Activated T-helper 17 cell treated with anti-CD3 and anti-CD28 coated beads, Interleukin-2, amount 50 U/mL, for 72 hours (primary cell): ENCODE data around the gene RAB8A. TPM values are rescaled to one million over a fixed set of nuclear protein-coding genes. Genes with fewer than 3 reads are reported as not detected.

Experiments
- ATAC-seq: fragments of 150-1000 bp; cut with Tn5 transposase; replicated peaks from 2 replicates; pipeline ENCODE4 v1.10.0; 2021; ENCODE audit warnings: mild to moderate bottlenecking, moderate library complexity
- H3K27ac Mint-ChIP-seq: one replicate; pipeline ENCODE4 v1.8.0; 2022; ENCODE audit warnings: mixed read lengths
- H3K27me3 Mint-ChIP-seq: one replicate; pipeline ENCODE4 v1.8.0; 2022; ENCODE audit warnings: mixed read lengths
- H3K36me3 Mint-ChIP-seq: one replicate; pipeline ENCODE4 v1.8.0; 2022; ENCODE audit warnings: low read depth, mild to moderate bottlenecking, mixed read lengths
- H3K4me1 Mint-ChIP-seq: one replicate; pipeline ENCODE4 v1.8.0; 2022; ENCODE audit warnings: mixed read lengths
- H3K4me3 Mint-ChIP-seq: one replicate; pipeline ENCODE4 v1.8.0; 2022; ENCODE audit warnings: mild to moderate bottlenecking, mixed read lengths
- H3K9me3 Mint-ChIP-seq: one replicate; pipeline ENCODE4 v1.8.0; 2022; ENCODE audit warnings: mixed read lengths
- total RNA-seq, 2 donors: library from RNA; stranded (reverse); gene quantifications; one replicate each; pipeline ENCODE4 v1.2.3, GENCODE V29; 2022

The RAB8A gene
- total RNA-seq, 2 donors from 2014 or later = 140 to 212 TPM

GRCh38 chr19:16135430-16136127, 23.9 kb downstream of the RAB8A start:
- ATAC-seq = no peak
- H3K9me3 Mint-ChIP-seq = no peaks in the 10 kb centered on the region
- peak overlapping the region; percentile 6 for H3K27ac Mint-ChIP-seq
- H3K4me3 Mint-ChIP-seq = no peak overlapping the region
- no peaks in the 10 kb centered on the region for H3K27me3 Mint-ChIP-seq
- peaks cover 20% of the 10 kb centered on the region for H3K4me1 Mint-ChIP-seq
- H3K36me3 Mint-ChIP-seq = peaks cover 42% of the 10 kb centered on the region

- no peaks in the 10 kb centered on the region for H3K9me3 Mint-ChIP-seq
- no peaks in the 10 kb centered on the region for H3K27me3 Mint-ChIP-seq
- ATAC-seq = no peak
- peaks cover 16% of the 10 kb centered on the region for H3K4me1 Mint-ChIP-seq
- no peak overlapping the region for H3K4me3 Mint-ChIP-seq
- H3K36me3 Mint-ChIP-seq = peaks cover 34% of the 10 kb centered on the region
- H3K27ac Mint-ChIP-seq = no peak overlapping the region
These were observed 24.7 kb downstream of the RAB8A start for GRCh38 chr19:16136185-16136999.

- Mint-ChIP-seq H3K4me3 (peak overlapping the region; percentile 44), H3K9me3 (no peaks in the 10 kb centered on the region), H3K27ac (peak overlapping the region; percentile 61)
These were observed 28.1 kb downstream of the RAB8A start for GRCh38 chr19:16139752-16140151.

GRCh38 chr19:16141043-16141442, 29.4 kb downstream of the RAB8A start:
- Mint-ChIP-seq H3K27me3 (no peaks in the 10 kb centered on the region), H3K27ac (peak overlapping the region; percentile 59), H3K36me3 (peaks cover 17% of the 10 kb centered on the region), H3K4me3 (no peak overlapping the region), H3K9me3 (no peaks in the 10 kb centered on the region), H3K4me1 (peaks cover 21% of the 10 kb centered on the region)
- ATAC-seq = no peak

More at GRCh38 chr19:16139752-16140151, 28.1 kb downstream of the RAB8A start:
- H3K36me3 Mint-ChIP-seq = peaks cover 11% of the 10 kb centered on the region
- H3K27me3 Mint-ChIP-seq = no peaks in the 10 kb centered on the region
- H3K4me1 Mint-ChIP-seq = peaks cover 24% of the 10 kb centered on the region
- ATAC-seq = peak; percentile 7

- no peaks in the 10 kb centered on the region for H3K27me3 Mint-ChIP-seq
- H3K36me3 Mint-ChIP-seq = peaks cover 21% of the 10 kb centered on the region
- peaks cover 24% of the 10 kb centered on the region for H3K4me1 Mint-ChIP-seq
- no peak overlapping the region for H3K27ac Mint-ChIP-seq
- H3K9me3 Mint-ChIP-seq = no peaks in the 10 kb centered on the region
- ATAC-seq = no peak
- peak overlapping the region; percentile 13 for H3K4me3 Mint-ChIP-seq
These were observed 30.4 kb downstream of the RAB8A start for GRCh38 chr19:16142032-16142580.

- no peaks in the 10 kb centered on the region for H3K27me3 Mint-ChIP-seq
- H3K4me1 Mint-ChIP-seq = peaks cover 24% of the 10 kb centered on the region
- peak within 1 kb of the TSS; percentile 99 for H3K4me3 Mint-ChIP-seq
- ATAC-seq = peak; percentile 99
- peak within 1 kb of the TSS; percentile 97 for H3K27ac Mint-ChIP-seq
- H3K9me3 Mint-ChIP-seq = no peaks in the 10 kb centered on the region
- peaks cover 23% of the 10 kb centered on the region for H3K36me3 Mint-ChIP-seq
These were observed 31.9 kb downstream of the RAB8A start, which contains the start of gene HSH2D for GRCh38 chr19:16143399-16144215. Gene HSH2D, plus strand, starts transcription at chr19:16143685. Its CDS starts 5,066 bp downstream, at chr19:16148751.

- Mint-ChIP-seq H3K9me3 (no peaks in the 10 kb centered on the region), H3K4me1 (peaks cover 24% of the 10 kb centered on the region), H3K36me3 (peaks cover 29% of the 10 kb centered on the region), H3K27ac (peak overlapping the region; percentile 97), H3K4me3 (peak overlapping the region; percentile 99), H3K27me3 (no peaks in the 10 kb centered on the region)
- peak; percentile 14 for ATAC-seq
These were observed 32.5 kb downstream of the RAB8A start for GRCh38 chr19:16144216-16144581.

GRCh38 chr19:16146112-16146511, 34.4 kb downstream of the RAB8A start:
- H3K4me1 Mint-ChIP-seq = peaks cover 18% of the 10 kb centered on the region
- no peak for ATAC-seq
- H3K9me3 Mint-ChIP-seq = no peaks in the 10 kb centered on the region
- peaks cover 48% of the 10 kb centered on the region for H3K36me3 Mint-ChIP-seq
- H3K4me3 Mint-ChIP-seq = peak overlapping the region; percentile 99
- H3K27me3 Mint-ChIP-seq = no peaks in the 10 kb centered on the region
- H3K27ac Mint-ChIP-seq = no peak overlapping the region

GRCh38 chr19:16148443-16149229, 36.9 kb downstream of the RAB8A start:
- Mint-ChIP-seq H3K27ac (no peak overlapping the region), H3K36me3 (peaks cover 71% of the 10 kb centered on the region), H3K4me1 (peaks cover 10% of the 10 kb centered on the region), H3K9me3 (no peaks in the 10 kb centered on the region), H3K4me3 (no peak overlapping the region), H3K27me3 (no peaks in the 10 kb centered on the region)
- ATAC-seq = no peak

- Mint-ChIP-seq H3K9me3 (no peaks in the 10 kb centered on the region), H3K27ac (no peak overlapping the region), H3K4me1 (peaks cover 8% of the 10 kb centered on the region), H3K27me3 (no peaks in the 10 kb centered on the region), H3K4me3 (no peak overlapping the region), H3K36me3 (peaks cover 93% of the 10 kb centered on the region)
- ATAC-seq = peak; percentile 24
These were observed 42.1 kb downstream of the RAB8A start for GRCh38 chr19:16153582-16154336.

- H3K4me1 Mint-ChIP-seq = peaks cover 8% of the 10 kb centered on the region
- peak overlapping the region; percentile 31 for H3K27ac Mint-ChIP-seq
- no peak for ATAC-seq
- no peaks in the 10 kb centered on the region for H3K27me3 Mint-ChIP-seq
- H3K4me3 Mint-ChIP-seq = no peak overlapping the region
- peaks cover 85% of the 10 kb centered on the region for H3K36me3 Mint-ChIP-seq
- no peaks in the 10 kb centered on the region for H3K9me3 Mint-ChIP-seq
These were observed 42.9 kb downstream of the RAB8A start for GRCh38 chr19:16154557-16154956.

GRCh38 chr19:16155128-16155527, 43.4 kb downstream of the RAB8A start:
- peak overlapping the region; percentile 31 for H3K27ac Mint-ChIP-seq

GRCh38 chr19:16156904-16157303, 45.2 kb downstream of the RAB8A start:
- Mint-ChIP-seq H3K4me3 (no peak overlapping the region), H3K27ac (no peak overlapping the region), H3K36me3 (peaks cover 62% of the 10 kb centered on the region), H3K9me3 (no peaks in the 10 kb centered on the region), H3K27me3 (no peaks in the 10 kb centered on the region), H3K4me1 (peaks cover 25% of the 10 kb centered on the region)
- no peak for ATAC-seq

More at GRCh38 chr19:16155128-16155527, 43.4 kb downstream of the RAB8A start:
- Mint-ChIP-seq H3K4me1 (peaks cover 8% of the 10 kb centered on the region), H3K27me3 (no peaks in the 10 kb centered on the region), H3K9me3 (no peaks in the 10 kb centered on the region), H3K4me3 (no peak overlapping the region), H3K36me3 (peaks cover 80% of the 10 kb centered on the region)
- no peak for ATAC-seq
